Mesendoderm (in vitro differentiated cells): ENCODE data around the gene C16orf87.
"Not testable (repeated sequence)": the region's sequence is repeated elsewhere in the genome, so short reads cannot be mapped to it uniquely, and the experiment has no call there.

ENCODE experiments used
- DNase-seq: peaks from one replicate; pipeline ENCODE4 v3.0.0; 2013
- H2AK5ac ChIP-seq: 2 replicates; pipeline ENCODE4 v1.6.1; 2013; ENCODE audit warnings: low read length, inconsistent platforms
- H2BK120ac ChIP-seq: 2 replicates; pipeline ENCODE4 v1.6.1; 2013; ENCODE audit warnings: low read depth, mild to moderate bottlenecking, low read length, moderate library complexity, mixed read lengths
- H2BK15ac ChIP-seq: replicated peaks from 2 replicates; pipeline ENCODE4 v1.6.1; 2013; ENCODE audit warnings: low read depth, mild to moderate bottlenecking, moderate library complexity
- H2BK5ac ChIP-seq: 2 replicates; pipeline ENCODE4 v1.6.1; 2013; ENCODE audit warnings: low read length, inconsistent platforms
- H3K18ac ChIP-seq: 2 replicates; pipeline ENCODE4 v1.6.1; 2013; ENCODE audit warnings: mild to moderate bottlenecking, low read length, mixed read lengths
- H3K23ac ChIP-seq: one replicate; pipeline ENCODE4 v1.6.1; 2013; ENCODE audit warnings: low read length
- H3K27ac ChIP-seq: 2 replicates; pipeline ENCODE4 v1.5.1; 2013; ENCODE audit warnings: low read depth, mild to moderate bottlenecking, inconsistent platforms, low read length, moderate library complexity
- H3K27me3 ChIP-seq: 2 replicates; pipeline ENCODE4 v1.6.1; 2013; ENCODE audit warnings: low read length, control low read depth, mild to moderate bottlenecking, inconsistent platforms; ENCODE audit not compliant: insufficient read depth, poor library complexity
- H3K36me3 ChIP-seq: 2 replicates; pipeline ENCODE4 v1.6.1; 2013; ENCODE audit warnings: low read length, inconsistent platforms; ENCODE audit not compliant: control insufficient read depth, insufficient read depth
- H3K4ac ChIP-seq: one replicate; pipeline ENCODE4 v1.6.1; 2013; ENCODE audit warnings: low read depth, mild to moderate bottlenecking, low read length, moderate library complexity
- H3K4me1 ChIP-seq: 2 replicates; pipeline ENCODE4 v1.6.1; 2013; ENCODE audit warnings: low read depth, low read length, inconsistent platforms; ENCODE audit not compliant: control insufficient read depth
- H3K4me2 ChIP-seq: 2 replicates; pipeline ENCODE4 v1.6.1; 2013; ENCODE audit warnings: low read length
- H3K4me3 ChIP-seq: 2 replicates; pipeline ENCODE4 v1.5.1; 2013; ENCODE audit warnings: mild to moderate bottlenecking, low read length
- H3K56ac ChIP-seq: one replicate; pipeline ENCODE4 v1.6.1; 2013; ENCODE audit warnings: low read length
- H3K79me1 ChIP-seq: 2 replicates; pipeline ENCODE4 v1.6.1; 2013; ENCODE audit warnings: low read length, inconsistent platforms
- H3K79me2 ChIP-seq: 2 replicates; pipeline ENCODE4 v1.6.1; 2013; ENCODE audit warnings: mild to moderate bottlenecking, low read length; ENCODE audit not compliant: control insufficient read depth, insufficient read depth
- H3K9ac ChIP-seq: 2 replicates; pipeline ENCODE4 v1.6.1; 2013; ENCODE audit warnings: low read length, inconsistent platforms
- H4K5ac ChIP-seq: one replicate; pipeline ENCODE4 v1.6.1; 2013; ENCODE audit warnings: low read length
- H4K8ac ChIP-seq: one replicate; pipeline ENCODE4 v1.6.1; 2013; ENCODE audit warnings: low read depth, mild to moderate bottlenecking, control low read depth, low read length, moderate library complexity
- WGBS: extraction: QIAGEN DNeasy Blood & Tissue Kit; methylation state at CpG from one replicate; pipeline ENCODE4 v1.1.7; 2013; ENCODE audit warnings: low lambda C conversion rate, missing lambda C conversion rate; ENCODE audit not compliant: insufficient coverage; ENCODE audit errors: extremely low coverage; 5-methylcytosine and 5-hydroxymethylcytosine counted together

Gene C16orf87

GRCh38 chr16:46784569-46784968, 46.4 kb downstream of the C16orf87 start:
- H2AK5ac ChIP-seq, H3K4me1 ChIP-seq, H3K4me2 ChIP-seq, H3K36me3 ChIP-seq, H3K56ac ChIP-seq, H3K18ac ChIP-seq, H2BK120ac ChIP-seq, H3K27ac ChIP-seq, H3K79me1 ChIP-seq, H4K8ac ChIP-seq, H3K79me2 ChIP-seq, H3K4ac ChIP-seq, H3K27me3 ChIP-seq, H4K5ac ChIP-seq, H3K9ac ChIP-seq, H2BK5ac ChIP-seq, DNase-seq, H3K4me3 ChIP-seq, H3K23ac ChIP-seq, H2BK15ac ChIP-seq: not testable (repeated sequence)
- whole genome bisulfite sequencing = no CpG with 5 or more reads among the region's 2 CpGs

GRCh38 chr16:46783800-46784199, 47.2 kb downstream of the C16orf87 start:
- DNase-seq = no peak
- Histone ChIP-seq H3K36me3 (no peaks in the 10 kb centered on the region), H2BK15ac (no peak overlapping the region), H2BK120ac (no peak overlapping the region), H3K79me1 (no peaks in the 10 kb centered on the region), H3K4me1 (peaks cover 2% of the 10 kb centered on the region), H3K18ac (no peak overlapping the region), H3K23ac (no peak overlapping the region), H3K27me3 (no peaks in the 10 kb centered on the region), H3K79me2 (no peaks in the 10 kb centered on the region), H4K8ac (no peak overlapping the region), H2AK5ac (no peak overlapping the region), H3K4ac (no peak overlapping the region), H3K4me3 (no peak overlapping the region), H3K56ac (no peak overlapping the region), H2BK5ac (no peak overlapping the region), H3K9ac (no peak overlapping the region), H4K5ac (no peak overlapping the region), H3K4me2 (no peak overlapping the region), H3K27ac (no peak overlapping the region)
- WGBS = no CpG with 5 or more reads among the region's 4 CpGs

- H3K36me3 ChIP-seq = no peaks in the 10 kb centered on the region
- no peak overlapping the region for H2BK15ac ChIP-seq
- H3K27ac ChIP-seq = no peak overlapping the region
- H3K18ac ChIP-seq = no peak overlapping the region
- WGBS = no CpG with 5 or more reads among the region's 2 CpGs
- no peak overlapping the region for H2AK5ac ChIP-seq
- no peak overlapping the region for H3K4ac ChIP-seq
- no peak overlapping the region for H3K4me3 ChIP-seq
- H3K56ac ChIP-seq = no peak overlapping the region
- H4K5ac ChIP-seq = no peak overlapping the region
- no peak overlapping the region for H3K4me2 ChIP-seq
- peaks cover 2% of the 10 kb centered on the region for H3K4me1 ChIP-seq
- no peaks in the 10 kb centered on the region for H3K79me1 ChIP-seq
- H3K9ac ChIP-seq = no peak overlapping the region
- H3K79me2 ChIP-seq = no peaks in the 10 kb centered on the region
- no peak overlapping the region for H2BK120ac ChIP-seq
- H3K23ac ChIP-seq = no peak overlapping the region
- H4K8ac ChIP-seq = no peak overlapping the region
- no peaks in the 10 kb centered on the region for H3K27me3 ChIP-seq
- no peak overlapping the region for H2BK5ac ChIP-seq
- DNase-seq = no peak
Measured at GRCh38 chr16:46782320-46782719, 48.7 kb downstream of the C16orf87 start.

- Histone ChIP-seq H3K9ac (no peak overlapping the region), H3K79me1 (no peaks in the 10 kb centered on the region), H3K23ac (no peak overlapping the region), H3K4me3 (no peak overlapping the region), H2BK15ac (no peak overlapping the region), H2BK5ac (no peak overlapping the region), H3K27me3 (no peaks in the 10 kb centered on the region), H3K4me2 (no peak overlapping the region), H3K36me3 (no peaks in the 10 kb centered on the region), H3K18ac (no peak overlapping the region), H4K8ac (no peak overlapping the region), H3K27ac (no peak overlapping the region), H3K79me2 (no peaks in the 10 kb centered on the region), H3K4ac (no peak overlapping the region), H4K5ac (no peak overlapping the region), H3K56ac (no peak overlapping the region), H2BK120ac (no peak overlapping the region), H2AK5ac (no peak overlapping the region), H3K4me1 (no peaks in the 10 kb centered on the region)
- WGBS = no CpG with 5 or more reads among the region's 12 CpGs
- DNase-seq = no peak
Measured at GRCh38 chr16:46777804-46778203, 53.2 kb downstream of the C16orf87 start.

- H3K79me1 ChIP-seq = no peaks in the 10 kb centered on the region
- H3K27me3 ChIP-seq = no peaks in the 10 kb centered on the region
- H2AK5ac ChIP-seq = no peak overlapping the region
- H3K4me3 ChIP-seq = no peak overlapping the region
- H3K4ac ChIP-seq = no peak overlapping the region
- H3K23ac ChIP-seq = no peak overlapping the region
- no peak overlapping the region for H3K9ac ChIP-seq
- no peak for DNase-seq
- no peak overlapping the region for H2BK5ac ChIP-seq
- WGBS = no CpG with 5 or more reads among the region's 4 CpGs
- H3K4me1 ChIP-seq = no peaks in the 10 kb centered on the region
- no peak overlapping the region for H4K5ac ChIP-seq
- no peak overlapping the region for H3K18ac ChIP-seq
- H2BK15ac ChIP-seq = no peak overlapping the region
- no peaks in the 10 kb centered on the region for H3K36me3 ChIP-seq
- no peak overlapping the region for H4K8ac ChIP-seq
- no peak overlapping the region for H2BK120ac ChIP-seq
- no peak overlapping the region for H3K56ac ChIP-seq
- H3K27ac ChIP-seq = no peak overlapping the region
- H3K79me2 ChIP-seq = no peaks in the 10 kb centered on the region
- H3K4me2 ChIP-seq = no peak overlapping the region
Measured at GRCh38 chr16:46775214-46775613, 55.8 kb downstream of the C16orf87 start.

GRCh38 chr16:46774743-46775177, 56.2 kb downstream of the C16orf87 start:
- no CpG with 5 or more reads among the region's 3 CpGs for WGBS
- Histone ChIP-seq H3K9ac (no peak overlapping the region), H3K18ac (no peak overlapping the region), H3K27ac (no peak overlapping the region), H2AK5ac (no peak overlapping the region), H3K4me1 (no peaks in the 10 kb centered on the region), H4K8ac (no peak overlapping the region), H3K4ac (no peak overlapping the region), H3K56ac (no peak overlapping the region), H3K79me2 (no peaks in the 10 kb centered on the region), H3K4me2 (no peak overlapping the region), H3K79me1 (no peaks in the 10 kb centered on the region), H2BK120ac (no peak overlapping the region), H3K27me3 (no peaks in the 10 kb centered on the region), H3K23ac (no peak overlapping the region), H2BK5ac (no peak overlapping the region), H4K5ac (no peak overlapping the region), H3K4me3 (no peak overlapping the region), H2BK15ac (no peak overlapping the region), H3K36me3 (no peaks in the 10 kb centered on the region)
- no peak for DNase-seq
